GM19328 (cell line): ENCODE results near the gene QRFP.

Experiments used
- ATAC-seq: cut with Tn5 transposase; IDR thresholded peaks from one replicate; pipeline ENCODE4 v1.9.1; 2021; ENCODE audit warnings: mild to moderate bottlenecking, moderate library complexity; ENCODE audit not compliant: unreplicated experiment

Gene QRFP

DNA sequence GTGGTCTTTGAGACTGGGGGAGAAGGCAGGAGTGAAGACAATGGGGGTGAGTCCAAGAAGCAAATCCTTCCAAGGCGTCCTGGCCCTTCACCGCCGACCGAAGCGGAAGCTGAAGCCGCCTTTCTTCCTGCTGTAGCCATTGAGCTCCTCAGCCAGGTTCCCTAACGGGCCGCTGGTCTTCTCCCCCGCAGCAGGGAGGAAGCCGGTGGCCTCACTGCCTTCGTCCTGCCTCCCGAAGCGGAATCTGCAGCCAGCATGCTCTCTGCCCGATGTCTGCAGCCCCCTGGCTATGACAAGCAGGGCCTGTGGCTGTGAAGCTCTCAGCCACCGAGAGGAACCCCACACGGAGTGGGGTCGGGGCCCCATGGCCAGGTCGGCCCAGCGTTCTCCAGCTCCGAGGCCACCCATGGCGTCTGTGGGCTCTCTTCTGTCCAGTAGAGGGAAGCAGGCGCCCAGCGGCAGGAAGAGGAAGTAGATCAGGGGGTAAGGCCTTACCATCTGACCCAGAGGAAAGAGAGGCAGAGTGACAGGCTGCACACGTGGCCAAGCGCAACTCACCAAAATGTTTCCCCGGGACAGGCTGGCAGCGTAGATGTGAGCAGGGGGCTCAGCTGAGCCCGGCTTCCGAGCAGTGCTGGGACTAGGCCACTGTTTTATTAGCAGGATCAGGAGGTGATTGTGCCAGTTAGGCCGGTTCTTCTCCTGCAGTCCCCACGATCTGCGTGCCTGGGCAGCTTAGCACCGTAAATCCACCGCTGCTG lies 3.1 kb downstream of the QRFP start:
- no peak for ATAC-seq

GRCh38 chr9:130892477-130893304 lies 3.9 kb downstream of the QRFP start:
- no peak for ATAC-seq

GRCh38 chr9:130891688-130892476 lies 4.7 kb downstream of the QRFP start:
- ATAC-seq, result no peak

DNA sequence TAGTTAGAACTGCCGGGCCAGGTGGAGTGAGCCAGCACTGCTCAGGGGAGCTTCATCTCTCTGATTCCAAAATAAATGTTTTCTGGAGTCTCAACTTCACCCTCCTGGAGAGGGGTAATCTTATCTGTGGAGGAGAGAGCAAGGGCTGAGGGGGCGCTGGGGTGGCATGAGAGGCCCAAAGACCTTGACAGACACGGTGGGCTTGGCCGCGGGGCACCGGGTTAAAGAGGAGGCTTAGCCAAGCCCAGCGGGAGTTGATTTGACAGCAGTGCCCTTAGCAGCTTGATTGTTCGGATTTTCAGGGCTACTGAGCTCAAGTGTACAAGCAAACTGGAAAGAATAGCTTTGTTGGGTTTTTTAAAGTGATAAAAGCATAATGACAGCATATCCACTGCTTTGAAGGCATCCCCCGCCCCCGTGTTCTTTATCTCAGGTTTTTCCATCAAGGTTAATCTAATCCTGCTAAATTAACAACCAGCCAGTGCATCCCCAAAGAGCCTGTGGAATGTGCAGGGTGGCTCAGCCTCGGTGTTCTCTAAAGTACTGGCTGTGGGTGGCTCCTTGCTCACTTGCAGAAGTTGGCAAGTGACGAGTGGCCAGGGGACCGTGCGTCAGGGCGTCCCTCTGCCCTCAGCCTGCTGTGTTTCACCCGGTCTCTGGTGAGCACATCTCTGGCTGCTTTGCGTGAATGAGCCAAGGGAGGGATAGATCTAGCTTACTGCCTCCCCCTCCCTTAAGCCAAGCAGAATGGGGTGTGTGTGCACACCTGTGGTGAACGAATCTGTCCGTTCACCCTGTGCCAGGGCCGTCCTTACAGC lies 5.5 kb downstream of the QRFP start:
- no peak for ATAC-seq

- no peak for ATAC-seq
Measured at GRCh38 chr9:130890124-130890523, 6.5 kb downstream of the QRFP start.

DNA sequence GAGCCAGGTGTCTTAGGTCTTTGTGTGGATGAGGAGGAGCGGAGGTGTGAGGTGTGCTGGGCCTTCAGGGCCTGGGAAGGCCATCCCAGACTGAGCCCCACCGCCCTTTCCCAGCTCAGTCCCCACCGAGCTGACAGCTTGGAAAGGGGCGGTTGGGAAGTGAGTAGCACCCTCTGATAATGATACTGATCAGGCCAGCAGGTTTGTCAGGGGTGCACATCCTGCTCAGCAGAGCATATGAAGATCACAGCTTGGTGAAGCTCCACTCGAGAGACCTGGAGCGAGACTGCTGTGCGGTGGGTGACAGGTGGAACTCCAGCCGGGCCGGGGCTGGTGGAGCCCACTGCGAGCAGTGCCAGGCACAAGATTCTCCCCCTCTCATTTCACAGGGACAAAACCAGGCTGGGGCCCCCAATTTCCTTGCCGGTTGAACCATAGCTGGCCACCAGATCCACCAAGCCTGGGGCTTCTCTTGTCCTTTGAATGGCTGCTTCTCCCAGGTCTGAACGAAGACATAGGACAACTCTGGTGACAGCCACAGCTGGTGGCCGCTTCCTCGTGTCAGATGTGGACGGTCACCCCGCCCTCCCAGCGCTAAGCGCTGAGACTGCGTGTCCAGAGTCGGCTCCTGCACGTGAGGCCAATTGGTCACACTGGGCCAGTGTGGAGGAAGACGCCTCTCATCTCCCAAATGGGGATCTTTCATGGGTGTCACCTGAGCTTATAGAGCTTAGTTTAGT lies 8.3 kb downstream of the QRFP start:
- ATAC-seq, result no peak

DNA sequence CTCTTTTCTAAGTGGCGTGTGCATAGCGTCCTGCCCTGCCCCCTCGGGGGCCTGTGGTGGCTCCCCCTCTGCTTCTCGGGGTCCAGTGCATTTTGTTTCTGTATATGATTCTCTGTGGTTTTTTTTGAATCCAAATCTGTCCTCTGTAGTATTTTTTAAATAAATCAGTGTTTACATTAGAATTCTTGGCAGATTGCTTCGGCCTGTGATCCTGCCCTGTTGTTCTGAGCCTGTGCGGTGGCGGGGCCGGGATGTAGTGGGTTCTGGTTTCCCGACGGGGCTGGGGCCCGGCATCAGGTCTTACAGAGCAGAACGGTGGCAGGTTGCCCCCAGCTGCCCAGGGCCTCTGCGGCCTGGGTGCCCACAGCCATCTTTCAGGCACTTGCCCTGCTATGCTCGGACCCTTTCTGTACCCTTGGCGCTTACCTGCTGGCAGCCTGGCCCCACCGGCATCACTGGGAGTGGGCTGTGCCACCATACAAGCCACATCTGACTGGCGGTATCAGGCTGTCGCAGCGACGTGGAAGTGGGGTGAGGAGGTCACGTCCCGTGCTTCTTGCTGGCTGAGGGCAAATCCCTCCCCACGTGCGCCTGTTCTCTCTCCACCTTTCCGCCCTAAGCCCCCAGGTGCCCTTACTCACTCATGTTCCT lies 9.0 kb downstream of the QRFP start:
- no peak for ATAC-seq

GRCh38 chr9:130886981-130887380 lies 9.6 kb downstream of the QRFP start:
- ATAC-seq, result no peak

- no peak for ATAC-seq
Measured at GRCh38 chr9:130885484-130886375, 10.9 kb downstream of the QRFP start.

- no peak for ATAC-seq
Measured at GRCh38 chr9:130884542-130885483, 11.8 kb downstream of the QRFP start.

GRCh38 chr9:130884111-130884531 lies 12.5 kb downstream of the QRFP start:
- no peak for ATAC-seq

DNA sequence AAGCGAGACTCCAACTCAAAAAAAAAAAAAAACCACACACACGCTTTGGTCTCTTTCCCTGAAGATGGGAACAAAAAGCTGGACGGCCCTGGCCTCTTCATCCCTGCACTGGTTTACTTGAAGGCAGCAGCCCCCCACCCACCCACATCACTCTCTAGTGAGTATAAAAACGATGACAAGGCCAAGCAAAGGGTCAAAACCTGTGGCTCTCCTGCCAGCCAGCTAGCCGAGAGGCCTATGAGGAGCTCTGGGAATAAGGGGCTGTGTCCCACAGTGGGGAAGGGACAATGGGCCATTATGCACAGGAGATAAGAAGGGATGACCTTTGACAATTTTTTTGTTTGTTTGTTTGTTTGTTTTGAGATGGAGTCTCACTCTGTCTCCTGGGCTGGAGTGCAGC lies 13.1 kb downstream of the QRFP start:
- ATAC-seq, result no peak

DNA sequence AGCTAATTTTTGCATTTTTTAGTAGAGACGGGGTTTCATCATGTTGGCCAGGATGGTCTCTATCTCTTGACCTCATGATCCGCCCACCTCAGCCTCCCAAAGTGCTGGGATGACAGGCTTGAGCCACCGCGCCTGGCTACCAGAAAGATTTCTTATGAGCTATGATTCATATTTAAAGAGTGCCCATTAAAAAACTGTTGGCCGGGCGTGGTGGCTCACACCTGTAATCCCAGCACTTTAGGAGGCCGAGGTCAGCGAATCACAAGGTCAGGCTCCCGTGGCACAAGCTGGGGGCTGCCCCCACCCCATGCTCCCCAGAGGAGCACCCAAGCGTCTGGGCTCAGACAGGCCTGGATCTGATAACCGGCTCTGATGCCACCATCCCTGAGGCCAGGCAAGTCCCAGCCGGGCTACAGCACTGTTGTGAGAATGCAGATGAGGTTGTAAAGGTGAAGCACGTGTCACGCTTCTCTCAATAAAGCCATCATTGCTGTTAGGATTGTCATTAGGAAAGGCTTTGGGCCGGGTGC lies 13.9 kb downstream of the QRFP start:
- ATAC-seq, result no peak

DNA sequence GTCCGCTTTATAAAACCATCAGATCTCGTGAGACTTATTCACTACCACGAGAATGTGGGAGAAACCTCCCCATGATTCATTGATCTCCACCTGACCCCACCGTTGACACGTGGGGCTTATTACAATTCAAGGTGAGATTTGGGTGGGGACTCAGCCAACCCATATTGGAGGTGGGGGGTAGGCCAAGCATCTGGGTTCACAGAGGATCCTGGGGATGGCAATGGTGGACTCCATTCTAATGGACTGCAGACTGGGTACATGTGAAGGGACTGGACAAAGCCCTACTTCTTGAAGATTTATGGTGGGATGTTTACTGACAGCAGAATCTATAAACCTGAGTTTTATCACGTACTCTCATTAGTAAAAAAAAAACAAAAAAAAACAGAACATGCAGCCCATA lies 15.1 kb downstream of the QRFP start:
- no peak for ATAC-seq

DNA sequence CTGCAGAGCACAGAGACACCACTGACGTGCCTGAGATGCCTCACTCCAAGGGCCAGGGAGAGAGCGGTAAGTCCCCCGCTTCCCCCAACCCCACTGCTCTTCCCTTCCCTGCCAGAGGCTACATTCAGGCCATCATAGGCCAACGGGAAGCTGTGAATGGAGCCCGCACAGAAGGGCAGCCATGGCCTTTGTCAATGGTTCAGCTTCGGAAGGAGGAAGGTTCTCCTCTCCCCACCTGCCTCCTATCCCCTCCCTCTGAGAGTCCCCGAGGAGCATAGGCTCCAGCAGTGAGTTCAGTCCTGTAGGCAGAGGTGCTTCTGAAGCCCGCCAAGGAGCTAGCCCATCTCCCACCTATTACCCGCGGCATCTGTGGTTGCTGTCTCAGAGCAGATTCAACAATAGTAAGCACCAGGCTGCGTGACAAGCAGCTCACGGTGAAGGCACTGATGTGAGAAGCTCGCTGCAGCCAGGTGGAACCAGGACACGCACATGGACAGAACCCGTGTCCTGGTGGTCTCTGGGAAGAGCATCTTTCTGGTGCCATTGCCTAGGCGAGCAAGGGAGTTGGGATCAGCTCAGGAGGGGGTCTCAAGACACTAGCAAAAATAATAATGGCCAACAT lies 15.9 kb downstream of the QRFP start:
- ATAC-seq, result no peak

GRCh38 chr9:130879863-130880411 lies 16.7 kb downstream of the QRFP start:
- ATAC-seq, result no peak
